Measurements from ENCODE around the gene TTLL10. TPM values are rescaled to one million over a fixed set of nuclear protein-coding genes. Genes with fewer than 3 reads are reported as not detected.

Gene TTLL10
- total RNA-seq, 1 experiment from 2014 or later = 0.68 TPM

DNA sequence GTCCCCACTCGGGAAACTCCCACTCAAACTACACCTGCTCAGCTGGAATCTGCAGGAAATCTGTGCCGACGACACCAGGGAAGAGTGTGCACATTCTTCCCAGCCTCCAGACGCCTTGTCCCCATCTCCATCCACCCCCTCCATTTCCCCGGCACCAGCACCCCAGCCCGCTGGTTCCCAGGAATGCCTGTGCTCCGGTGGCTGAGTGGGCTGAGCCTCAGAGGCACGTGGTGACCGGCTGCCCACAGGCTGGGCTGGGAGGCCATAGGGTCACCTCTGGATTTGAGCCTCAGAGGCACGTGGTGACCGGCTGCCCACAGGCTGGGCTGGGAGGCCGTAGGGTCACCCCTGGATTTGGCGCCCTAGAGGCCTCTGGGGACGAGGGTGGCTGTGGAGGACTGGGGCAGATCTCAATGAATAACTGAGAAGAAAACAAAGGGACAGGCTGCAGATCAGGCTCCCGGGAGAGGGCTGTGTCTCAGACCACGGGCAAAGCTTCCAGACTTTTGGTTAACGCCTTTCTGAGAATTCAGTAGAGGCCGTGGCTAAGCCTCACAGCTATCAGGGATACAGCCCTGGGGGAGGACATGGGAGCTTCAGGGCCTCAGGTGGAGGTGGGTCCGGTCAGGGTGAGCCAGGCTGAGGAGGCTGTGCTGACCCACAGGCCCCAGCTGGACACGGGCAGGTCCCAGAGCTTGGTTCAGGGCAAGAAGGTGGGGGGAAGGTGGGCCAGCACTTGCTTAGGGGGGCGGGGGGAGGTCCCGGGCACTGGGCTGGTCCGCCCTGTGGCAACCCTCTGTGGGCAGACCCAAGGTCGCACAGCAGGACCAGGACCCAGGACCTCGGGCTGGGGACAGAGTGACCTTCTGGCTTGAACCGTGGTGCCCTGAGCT lies 17.3 kb upstream of the TTLL10 start:
- Histone ChIP-seq H3K9me3 (ENCODE audit: control insufficient read depth, low read depth, low read length) (no peaks in the 10 kb centered on the region), H3K14ac (ENCODE audit: insufficient read depth, low read length) (no peak overlapping the region; the same call in 1 of the 2 replicates), H4K91ac (ENCODE audit: insufficient read length, low read depth, low read length) (no peak overlapping the region), H4K20me1 (ENCODE audit: control insufficient read depth, insufficient read depth, insufficient read length) (no peaks in the 10 kb centered on the region), H3K56ac (ENCODE audit: insufficient read length, low read depth, low read length) (no peak overlapping the region), H3K9ac (ENCODE audit: extremely low read depth, insufficient read length, low read length) (no peak overlapping the region), H3K23ac (ENCODE audit: insufficient read length, low read depth, low read length) (no peak overlapping the region), H3K27me3 (ENCODE audit: insufficient read depth, low read length) (no peaks in the 10 kb centered on the region), H2BK20ac (ENCODE audit: low read depth, low read length, poor library complexity, severe bottlenecking) (no peak overlapping the region), H2BK5ac (ENCODE audit: insufficient read length, low read length) (no peak overlapping the region), H2BK12ac (ENCODE audit: insufficient read length, low read depth, low read length) (no peak overlapping the region), H3K4me2 (ENCODE audit: insufficient read depth, insufficient read length, low read length) (no peak overlapping the region), H3K79me2 (ENCODE audit: insufficient read depth, low read length) (no peaks in the 10 kb centered on the region), H2AK5ac (ENCODE audit: insufficient read length, low read length) (no peak overlapping the region), H2BK15ac (ENCODE audit: low read depth, low read length) (no peak overlapping the region), H2AFZ (ENCODE audit: low read length) (no peak overlapping the region), H3K27ac (ENCODE audit: insufficient read length, low read depth, low read length) (no peak overlapping the region), H4K5ac (ENCODE audit: insufficient read length, low read depth, low read length) (no peak overlapping the region), H3K23me2 (ENCODE audit: insufficient read length, low read depth, low read length, poor library complexity, severe bottlenecking) (peaks cover 5% of the 10 kb centered on the region), H3K4me1 (ENCODE audit: insufficient read depth, low read length) (no peaks in the 10 kb centered on the region), H3K4ac (ENCODE audit: low read depth, low read length) (no peak overlapping the region), H4K8ac (replicated peaks; ENCODE audit: insufficient read length, low read depth, low read length) (no peak overlapping the region), H3T11ph (ENCODE audit: low read length) (no peak overlapping the region), H3K79me1 (ENCODE audit: insufficient read depth, low read depth, low read length, poor library complexity, severe bottlenecking) (no peaks in the 10 kb centered on the region), H2BK120ac (ENCODE audit: low read depth, low read length, poor library complexity, severe bottlenecking) (no peak overlapping the region), H3K18ac (ENCODE audit: insufficient read length, low read depth, low read length) (no peak overlapping the region)
- no peak overlapping the region; a peak in 1 of 7 replicates for H3K27ac Mint-ChIP-seq
- TF ChIP-seq, protein P1, sequence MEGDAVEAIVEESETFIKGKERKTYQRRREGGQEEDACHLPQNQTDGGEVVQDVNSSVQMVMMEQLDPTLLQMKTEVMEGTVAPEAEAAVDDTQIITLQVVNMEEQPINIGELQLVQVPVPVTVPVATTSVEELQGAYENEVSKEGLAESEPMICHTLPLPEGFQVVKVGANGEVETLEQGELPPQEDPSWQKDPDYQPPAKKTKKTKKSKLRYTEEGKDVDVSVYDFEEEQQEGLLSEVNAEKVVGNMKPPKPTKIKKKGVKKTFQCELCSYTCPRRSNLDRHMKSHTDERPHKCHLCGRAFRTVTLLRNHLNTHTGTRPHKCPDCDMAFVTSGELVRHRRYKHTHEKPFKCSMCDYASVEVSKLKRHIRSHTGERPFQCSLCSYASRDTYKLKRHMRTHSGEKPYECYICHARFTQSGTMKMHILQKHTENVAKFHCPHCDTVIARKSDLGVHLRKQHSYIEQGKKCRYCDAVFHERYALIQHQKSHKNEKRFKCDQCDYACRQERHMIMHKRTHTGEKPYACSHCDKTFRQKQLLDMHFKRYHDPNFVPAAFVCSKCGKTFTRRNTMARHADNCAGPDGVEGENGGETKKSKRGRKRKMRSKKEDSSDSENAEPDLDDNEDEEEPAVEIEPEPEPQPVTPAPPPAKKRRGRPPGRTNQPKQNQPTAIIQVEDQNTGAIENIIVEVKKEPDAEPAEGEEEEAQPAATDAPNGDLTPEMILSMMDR (conservative IDR thresholded peaks at IDR 0.05) = no peak
- peaks cover 43% of the 10 kb centered on the region for H3K27me3 Mint-ChIP-seq (ENCODE audit: low read depth)
- H3K4me3 Mint-ChIP-seq = peak overlapping the region; percentile 22 to 53; a peak in 3 of 5 replicates
- no CpG with 5 or more reads among the region's 26 CpGs for WGBS (ENCODE audit: extremely low coverage, insufficient read length, low lambda C conversion rate)
- peaks cover 0 to 6% of the 10 kb centered on the region in 2 experiments; a peak in 3 of 4 replicates for H3K4me1 Mint-ChIP-seq
- DNase-seq = no peak
- H3K36me3 Mint-ChIP-seq (ENCODE audit: insufficient read depth in 1 of 3, low read depth in 3 of 3) = peaks cover 6 to 20% (median 18%) of the 10 kb centered on the region in 3 experiments; a peak in 6 of 7 replicates
- H3K9me3 Mint-ChIP-seq = peaks cover 29 to 36% of the 10 kb centered on the region in 2 experiments

Data from H9 (cell line).